GM19467 (cell line): ENCODE results near the gene ZNF638.
"Not testable (repeated sequence)": the region's sequence is repeated elsewhere in the genome, so short reads cannot be mapped to it uniquely, and the experiment has no call there.

Experiments
- ATAC-seq: cut with Tn5 transposase; IDR thresholded peaks from one replicate; pipeline ENCODE4 v1.9.1; 2021; ENCODE audit warnings: mild to moderate bottlenecking, moderate library complexity; ENCODE audit not compliant: unreplicated experiment

ZNF638 gene

DNA sequence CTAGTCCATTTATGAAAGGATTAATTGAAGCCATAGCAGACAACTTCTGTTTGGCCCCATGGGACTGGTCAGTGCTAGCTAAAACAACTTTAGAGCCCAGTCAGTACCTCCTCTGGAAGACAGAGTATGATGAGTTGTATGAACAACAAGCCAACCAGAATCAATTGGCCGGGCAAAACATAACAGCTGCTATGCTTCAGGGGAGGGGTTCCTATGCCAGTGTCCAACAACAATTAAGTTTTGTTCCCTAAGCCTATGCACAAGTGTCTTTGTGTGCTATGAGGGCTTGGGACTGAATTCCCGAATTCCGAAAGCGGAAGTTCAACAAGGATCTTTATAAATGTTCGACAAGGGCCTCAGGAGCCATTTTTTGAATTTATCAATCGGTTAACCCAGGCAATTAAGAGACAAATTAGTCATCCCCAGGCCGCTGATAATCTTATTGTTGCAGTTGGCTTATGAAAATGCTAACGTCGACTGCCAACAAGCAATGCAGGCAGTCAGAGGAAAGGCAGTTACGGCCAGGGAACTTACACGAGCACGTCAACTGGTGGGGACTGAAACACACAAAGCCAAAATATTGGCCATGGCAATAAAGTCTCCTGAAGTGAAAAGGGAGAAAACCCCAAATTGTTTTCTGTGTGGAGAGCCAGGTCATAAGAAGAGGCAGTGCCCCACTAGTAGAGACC lies 57.9 kb downstream of the ZNF638 start:
- ATAC-seq, result no peak

DNA sequence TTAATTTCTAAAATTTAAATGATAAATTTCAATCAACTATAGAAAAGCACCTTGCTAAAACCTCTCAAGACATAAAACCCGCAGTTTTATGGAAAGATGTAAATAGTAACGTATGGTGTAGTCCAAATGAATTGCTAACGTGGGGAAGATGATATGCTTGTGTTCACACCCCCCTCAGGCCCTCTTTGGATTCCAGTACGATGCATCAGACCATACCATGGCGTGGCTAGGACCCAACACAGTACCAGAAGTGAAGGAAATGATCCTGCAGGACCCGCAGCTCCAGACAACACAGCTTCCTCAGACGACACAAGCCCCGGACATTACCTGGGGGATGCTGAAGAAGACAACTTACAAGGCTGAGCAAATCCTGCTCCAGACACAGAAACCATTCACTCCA lies 61.6 kb downstream of the ZNF638 start:
- no peak for ATAC-seq

DNA sequence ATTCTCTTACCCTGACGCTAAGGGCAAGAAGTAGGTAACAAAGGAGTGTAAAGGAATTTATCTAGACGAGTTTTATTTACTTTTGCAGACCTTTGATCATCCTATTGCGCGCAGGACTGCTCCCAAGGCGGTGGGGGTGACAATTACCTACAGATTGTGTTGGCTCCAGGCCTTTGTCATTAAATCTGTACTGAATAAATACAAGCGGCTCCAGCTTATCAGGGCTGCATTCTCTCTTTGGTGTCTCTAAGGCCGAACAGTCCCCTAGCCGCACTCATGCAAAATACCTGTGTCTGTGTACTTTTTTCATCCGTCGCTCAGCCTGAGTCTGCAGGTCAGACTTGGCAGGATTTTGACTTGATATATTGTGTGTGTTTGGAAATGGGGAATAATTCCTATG lies 63.9 kb downstream of the ZNF638 start:
- ATAC-seq, result no peak

DNA sequence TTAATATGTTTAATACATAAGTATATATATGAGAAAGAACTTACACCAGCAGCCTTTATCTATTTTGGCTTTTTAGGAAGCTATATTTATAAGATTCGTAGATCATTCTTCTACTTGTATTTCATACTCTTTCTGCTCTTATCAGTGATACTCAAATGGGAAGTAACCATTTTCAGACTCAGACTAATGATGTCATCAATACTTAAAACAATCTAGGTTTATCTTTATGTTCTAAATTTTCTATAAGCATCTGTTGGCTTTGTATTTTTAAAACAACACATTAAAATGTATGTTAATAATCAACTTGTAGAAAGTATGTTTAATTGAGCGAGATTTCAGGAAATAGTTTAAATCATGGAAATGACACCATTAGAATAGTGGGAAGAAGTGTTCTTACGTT lies 70.8 kb downstream of the ZNF638 start:
- ATAC-seq, result no peak

DNA sequence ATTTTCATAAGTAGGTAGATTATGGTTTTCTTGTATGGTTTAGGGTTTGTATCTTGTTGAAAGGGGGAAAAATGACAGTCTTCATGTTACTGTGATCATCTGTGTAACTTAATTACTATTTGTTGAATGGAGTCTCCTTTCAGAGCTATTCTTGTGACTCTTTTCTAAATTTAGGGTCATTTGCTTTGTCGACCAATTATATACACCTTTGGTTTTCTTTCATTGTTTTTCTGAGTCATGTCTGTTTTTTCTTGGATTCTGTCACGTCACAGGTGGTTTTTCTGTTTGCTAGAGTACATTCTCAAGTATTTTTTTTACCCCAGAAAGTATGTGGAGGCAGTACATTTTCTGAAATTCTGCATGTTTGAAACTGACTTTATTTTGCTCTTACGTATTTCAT lies 78.0 kb downstream of the ZNF638 start:
- ATAC-seq, result no peak

DNA sequence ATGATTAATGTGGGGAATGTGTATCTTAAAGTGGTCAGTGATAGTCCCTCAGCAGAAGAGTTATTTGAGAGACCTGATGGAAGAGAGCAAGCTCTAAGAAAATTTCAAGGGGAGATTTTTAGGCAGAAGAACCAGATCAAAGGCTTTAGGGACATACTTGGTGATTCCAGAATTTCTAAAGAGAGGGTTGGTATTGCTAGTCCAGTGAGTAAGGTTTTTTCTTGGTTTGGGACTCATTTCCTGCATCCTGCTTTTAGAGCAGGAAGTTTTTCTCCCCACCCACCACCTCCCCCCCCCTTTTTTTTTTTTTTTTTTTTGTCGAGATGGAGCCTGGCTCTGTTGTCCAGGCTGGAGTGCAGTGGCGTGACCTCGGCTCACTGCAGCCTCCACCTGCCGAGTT lies 79.1 kb downstream of the ZNF638 start:
- no peak for ATAC-seq

DNA sequence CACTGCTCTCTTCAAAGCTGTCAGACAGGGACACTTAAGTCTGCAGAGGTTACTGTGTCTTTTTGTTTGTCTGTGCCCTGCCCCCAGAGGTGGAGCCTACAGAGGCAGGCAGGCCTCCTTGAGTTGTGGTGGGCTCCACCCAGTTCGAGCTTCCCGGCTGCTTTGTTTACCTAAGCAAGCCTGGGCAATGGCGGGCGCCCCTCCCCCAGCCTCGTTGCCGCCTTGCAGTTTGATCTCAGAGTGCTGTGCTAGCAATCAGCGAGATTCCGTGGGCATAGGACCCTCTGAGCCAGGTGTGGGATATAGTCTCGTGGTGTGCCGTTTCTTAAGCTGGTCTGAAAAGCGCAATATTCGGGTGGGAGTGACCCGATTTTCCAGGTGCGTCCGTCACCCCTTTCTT lies 85.3 kb downstream of the ZNF638 start:
- ATAC-seq, result not testable (repeated sequence)

DNA sequence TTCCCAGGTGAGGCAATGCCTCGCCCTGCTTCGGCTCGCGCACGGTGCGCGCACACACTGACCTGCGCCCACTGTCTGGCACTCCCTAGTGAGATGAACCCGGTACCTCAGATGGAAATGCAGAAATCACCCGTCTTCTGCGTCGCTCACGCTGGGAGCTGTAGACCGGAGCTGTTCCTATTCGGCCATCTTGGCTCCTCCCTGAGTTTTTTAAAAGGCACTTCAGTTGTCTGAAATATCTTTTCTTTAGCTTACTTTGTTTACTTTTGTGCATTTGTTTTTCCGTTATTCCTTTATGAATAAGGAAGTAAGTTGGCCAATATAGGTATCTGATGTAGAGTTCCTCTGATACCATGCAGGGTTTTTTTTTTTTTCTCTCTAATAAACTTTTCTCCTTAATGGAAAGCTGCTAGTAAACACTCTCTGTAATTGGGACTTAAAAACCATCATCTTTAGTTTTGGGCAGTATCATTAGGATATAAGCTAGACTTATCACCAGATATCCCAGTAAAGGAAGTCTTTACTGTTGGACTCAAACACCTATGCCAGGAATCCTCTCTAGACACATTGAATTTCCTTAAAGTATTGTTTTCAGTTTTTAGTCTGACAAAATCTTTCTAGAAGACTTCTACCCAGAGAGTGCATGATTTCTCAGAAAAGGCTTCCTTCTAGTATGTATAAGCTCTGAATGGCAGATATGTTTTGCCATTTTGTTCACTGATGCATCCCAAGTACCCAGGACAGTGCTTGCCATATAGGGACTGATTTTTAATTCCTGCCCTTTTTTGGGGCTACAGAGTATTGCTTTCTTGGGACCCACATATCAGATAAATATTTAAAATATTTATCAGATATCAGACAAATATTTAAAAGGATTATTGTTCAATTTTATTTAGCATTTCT lies 86.0 kb downstream of the ZNF638 start:
- ATAC-seq, result no peak

DNA sequence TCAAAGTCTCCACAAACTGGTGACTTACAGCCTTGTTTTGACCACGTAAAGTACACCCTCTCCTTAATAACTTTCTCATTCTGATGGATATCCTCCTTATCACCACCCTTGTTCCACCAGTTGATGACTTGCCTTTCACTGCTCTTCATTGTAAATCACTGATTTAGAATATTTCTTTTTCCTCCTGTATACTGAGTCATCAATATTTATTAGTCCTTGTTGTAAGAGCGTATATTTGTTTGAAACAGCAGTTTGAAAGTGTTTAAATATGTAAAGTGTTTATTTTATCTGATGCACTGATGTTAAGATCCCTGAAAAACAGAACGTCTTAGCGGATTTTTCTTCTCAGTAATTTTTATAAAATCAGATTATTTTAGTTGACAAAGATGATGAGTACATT lies 87.6 kb downstream of the ZNF638 start:
- ATAC-seq, result no peak

DNA sequence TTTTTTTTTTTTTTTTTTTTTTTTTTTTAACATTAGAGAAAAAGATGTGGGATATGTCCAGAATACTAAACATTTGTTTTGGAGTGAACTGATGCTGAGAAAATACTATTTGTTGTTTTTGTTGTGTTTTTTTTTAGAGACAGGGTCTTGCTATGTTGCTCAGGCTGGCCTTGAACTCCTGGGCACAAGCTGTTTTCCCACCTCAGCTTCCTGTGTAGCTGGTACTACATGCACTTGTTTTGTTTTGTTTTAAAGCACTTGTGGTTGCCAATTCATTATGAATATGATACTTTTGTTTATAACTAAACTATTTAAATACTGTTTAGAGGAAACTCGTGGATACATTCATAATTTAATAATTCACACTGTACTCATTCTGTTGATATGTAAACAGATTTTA lies 88.4 kb downstream of the ZNF638 start:
- ATAC-seq, result no peak

DNA sequence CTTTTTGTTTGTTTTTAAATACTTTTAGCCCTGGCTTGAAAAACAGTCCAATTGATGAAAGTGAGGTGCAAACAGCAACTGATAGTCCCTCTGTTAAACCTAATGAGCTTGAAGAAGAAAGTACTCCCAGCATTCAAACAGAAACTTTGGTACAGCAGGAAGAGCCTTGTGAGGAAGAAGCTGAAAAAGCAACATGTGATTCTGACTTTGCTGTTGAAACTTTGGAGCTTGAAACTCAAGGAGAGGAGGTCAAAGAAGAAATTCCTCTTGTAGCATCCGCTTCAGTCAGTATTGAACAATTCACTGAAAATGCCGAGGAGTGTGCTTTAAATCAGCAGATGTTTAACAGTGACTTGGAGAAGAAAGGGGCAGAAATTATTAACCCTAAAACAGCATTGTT lies 91.2 kb downstream of the ZNF638 start:
- no peak for ATAC-seq

DNA sequence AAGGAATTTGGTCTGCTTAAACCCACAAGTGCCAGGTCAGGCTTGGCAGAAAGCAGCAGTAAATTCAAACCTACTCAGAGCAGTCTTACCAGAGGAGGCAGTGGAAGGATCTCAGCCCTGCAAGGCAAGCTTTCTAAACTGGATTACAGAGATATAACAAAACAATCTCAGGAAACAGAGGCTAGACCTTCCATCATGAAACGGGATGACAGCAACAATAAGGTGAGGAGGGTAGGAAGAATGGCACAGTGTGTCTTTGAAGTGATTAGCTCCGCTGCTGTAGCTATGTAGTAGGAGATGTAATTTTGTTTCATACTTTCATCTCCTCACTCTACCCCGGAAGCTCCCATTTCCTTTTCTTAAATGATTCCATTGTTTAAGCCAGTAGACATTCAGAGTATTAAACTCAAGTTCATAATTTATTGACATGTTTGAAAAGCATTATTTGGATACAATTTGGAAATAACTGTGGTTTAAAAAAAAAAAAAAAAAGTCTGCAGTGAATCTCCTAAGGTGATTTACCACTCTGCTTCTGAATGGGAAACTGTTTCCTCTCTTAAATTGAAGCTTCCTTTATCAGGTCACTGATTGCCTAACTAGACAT lies 92.3 kb downstream of the ZNF638 start:
- ATAC-seq, result no peak

DNA sequence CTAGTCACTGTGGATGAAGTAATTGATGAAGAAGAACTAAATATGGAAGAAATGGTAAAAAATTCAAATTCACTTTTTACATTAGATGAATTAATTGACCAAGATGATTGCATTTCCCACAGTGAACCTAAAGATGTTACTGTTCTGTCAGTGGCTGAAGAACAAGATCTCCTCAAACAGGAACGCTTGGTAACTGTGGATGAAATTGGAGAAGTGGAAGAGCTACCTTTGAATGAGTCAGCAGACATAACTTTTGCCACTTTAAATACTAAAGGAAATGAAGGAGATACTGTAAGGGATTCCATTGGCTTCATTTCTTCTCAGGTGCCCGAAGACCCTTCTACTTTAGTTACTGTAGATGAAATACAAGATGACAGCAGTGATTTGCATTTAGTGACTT lies 95.1 kb downstream of the ZNF638 start:
- ATAC-seq, result no peak

DNA sequence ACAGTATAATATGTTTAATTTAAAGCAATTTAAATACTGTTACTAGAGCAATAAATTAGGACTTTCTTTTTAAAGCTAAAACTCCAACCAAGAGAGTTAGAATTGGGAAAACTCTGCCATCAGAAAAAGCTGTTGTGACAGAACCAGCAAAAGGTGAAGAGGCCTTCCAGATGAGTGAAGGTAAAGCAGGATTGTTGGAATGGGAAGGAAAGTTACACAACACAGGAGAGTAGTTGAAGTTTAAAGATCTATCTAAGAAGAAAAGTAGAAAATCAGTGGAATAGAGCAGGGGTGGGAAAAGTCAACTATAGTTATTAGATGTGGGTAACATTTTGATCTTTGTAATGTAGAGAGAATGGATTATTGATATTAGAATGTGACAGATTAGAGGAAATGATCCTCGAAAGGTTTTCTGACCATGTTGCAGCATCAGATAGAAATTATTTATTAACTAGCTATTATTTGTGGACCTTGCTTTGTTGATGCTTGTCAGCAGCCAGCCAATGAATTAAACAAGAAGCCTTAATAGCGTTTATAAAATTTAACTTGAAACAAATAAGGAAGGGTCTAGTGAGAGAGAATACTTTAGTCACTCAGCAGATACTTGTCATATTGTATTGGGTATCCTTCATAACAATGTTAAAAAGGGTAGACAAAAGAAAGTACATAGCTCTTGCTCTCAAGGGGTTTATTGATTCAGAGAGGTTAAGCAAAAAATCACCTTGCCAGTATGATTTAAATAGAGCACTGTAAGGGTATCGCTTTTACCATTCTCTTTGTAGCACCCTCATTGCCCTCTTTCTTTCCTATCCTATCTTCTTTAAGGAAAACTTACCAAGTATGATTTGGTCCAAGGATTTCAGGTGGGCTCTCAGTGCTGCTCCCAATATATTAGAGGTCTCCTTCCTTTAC lies 97.1 kb downstream of the ZNF638 start:
- ATAC-seq, result no peak

DNA sequence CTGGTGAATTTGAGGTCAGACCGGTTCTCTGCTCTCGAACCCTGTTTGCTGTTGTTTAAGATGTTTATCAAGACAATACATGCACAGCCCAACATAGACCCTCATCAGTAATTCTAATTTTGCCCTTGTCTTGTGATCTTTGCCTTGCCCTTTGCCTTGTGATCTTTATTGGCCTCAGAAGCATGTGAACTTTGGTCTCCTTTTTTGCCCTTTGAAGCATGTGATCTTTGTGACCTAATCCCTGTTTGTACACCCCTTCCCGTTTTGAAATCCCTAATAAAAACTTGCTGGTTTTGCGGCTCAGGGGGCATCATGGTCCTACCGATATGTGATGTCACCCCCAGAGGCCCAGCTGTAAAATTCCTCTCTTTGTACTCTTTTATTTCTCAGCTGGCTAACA lies 113.6 kb downstream of the ZNF638 start:
- not testable (repeated sequence) for ATAC-seq

DNA sequence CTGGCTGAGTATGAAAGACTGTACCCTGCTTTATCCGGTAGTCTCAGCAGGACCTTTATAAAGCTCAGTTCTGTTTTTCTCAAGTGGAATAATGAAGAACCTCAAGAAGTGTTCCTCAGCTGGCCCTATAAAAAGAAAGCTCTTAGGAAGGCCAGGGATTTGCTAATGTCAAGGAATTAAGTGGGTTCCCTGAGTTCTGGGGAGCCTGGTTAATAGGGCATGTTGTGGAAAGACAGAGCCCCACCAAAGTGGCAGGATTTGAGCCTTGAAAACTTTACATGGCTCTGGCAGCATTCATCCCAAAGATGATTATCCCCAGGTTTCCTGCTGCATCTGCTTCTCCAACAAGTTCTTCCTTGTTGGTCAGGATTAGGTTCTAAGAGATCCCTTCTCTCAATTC lies 114.9 kb downstream of the ZNF638 start:
- ATAC-seq, result no peak

DNA sequence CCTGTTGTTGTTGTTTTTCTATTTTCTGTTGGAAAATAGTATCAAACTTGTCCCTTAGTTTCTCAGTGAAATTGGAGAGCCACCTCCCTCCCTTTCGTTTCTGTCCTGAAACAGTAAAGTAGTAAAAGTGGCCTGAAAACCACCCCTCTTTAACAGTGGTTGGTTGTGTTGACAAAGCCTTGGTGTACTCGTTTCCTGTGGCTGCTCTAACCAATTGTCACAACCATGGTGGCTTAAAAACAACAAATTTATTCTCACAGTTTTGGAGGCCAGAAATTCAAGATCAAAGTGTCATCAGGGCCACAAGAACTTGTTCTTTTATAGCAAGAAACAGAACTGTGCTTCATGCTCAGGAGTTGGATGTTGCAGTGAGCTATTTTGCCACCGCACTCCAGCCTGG lies 117.8 kb downstream of the ZNF638 start:
- no peak for ATAC-seq

DNA sequence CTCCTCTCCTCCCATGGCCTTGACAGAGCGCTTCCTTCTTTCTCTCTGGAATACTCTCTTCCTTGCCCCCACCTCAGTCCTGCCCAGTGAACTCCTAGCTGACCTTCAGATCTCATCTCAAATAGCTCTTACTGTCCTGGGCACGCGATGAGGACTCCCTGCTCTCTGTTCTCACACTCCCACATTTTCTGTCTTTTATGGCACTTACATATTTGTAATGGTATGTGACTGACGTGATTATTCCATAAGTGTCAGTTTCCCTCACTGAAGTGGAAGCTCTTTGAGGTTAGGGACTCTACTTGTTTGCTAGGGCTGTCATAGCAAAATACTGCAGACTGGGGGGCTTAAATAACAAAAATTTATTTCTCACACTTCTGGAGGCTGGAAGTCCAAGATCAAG lies 120.1 kb downstream of the ZNF638 start:
- no peak for ATAC-seq

DNA sequence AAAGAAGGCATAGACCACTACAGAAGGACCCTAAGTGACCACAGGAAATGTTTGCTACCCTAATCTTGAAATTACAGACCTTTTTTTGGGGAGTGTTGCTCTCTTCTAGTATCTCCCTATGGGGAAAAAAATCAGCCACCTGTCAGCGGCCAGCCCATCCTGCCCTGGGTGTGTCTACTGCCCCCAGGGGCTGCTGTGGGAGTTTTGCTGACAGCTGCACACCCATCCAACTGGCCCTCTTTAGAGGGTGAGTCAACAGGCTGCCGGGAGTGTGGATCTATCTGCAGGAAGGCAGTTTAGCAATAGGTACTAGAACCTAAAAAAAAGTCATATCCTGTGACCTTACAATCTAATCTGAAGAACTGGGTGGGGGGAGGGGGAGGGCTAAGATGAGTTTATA lies 121.0 kb downstream of the ZNF638 start:
- ATAC-seq, result no peak

DNA sequence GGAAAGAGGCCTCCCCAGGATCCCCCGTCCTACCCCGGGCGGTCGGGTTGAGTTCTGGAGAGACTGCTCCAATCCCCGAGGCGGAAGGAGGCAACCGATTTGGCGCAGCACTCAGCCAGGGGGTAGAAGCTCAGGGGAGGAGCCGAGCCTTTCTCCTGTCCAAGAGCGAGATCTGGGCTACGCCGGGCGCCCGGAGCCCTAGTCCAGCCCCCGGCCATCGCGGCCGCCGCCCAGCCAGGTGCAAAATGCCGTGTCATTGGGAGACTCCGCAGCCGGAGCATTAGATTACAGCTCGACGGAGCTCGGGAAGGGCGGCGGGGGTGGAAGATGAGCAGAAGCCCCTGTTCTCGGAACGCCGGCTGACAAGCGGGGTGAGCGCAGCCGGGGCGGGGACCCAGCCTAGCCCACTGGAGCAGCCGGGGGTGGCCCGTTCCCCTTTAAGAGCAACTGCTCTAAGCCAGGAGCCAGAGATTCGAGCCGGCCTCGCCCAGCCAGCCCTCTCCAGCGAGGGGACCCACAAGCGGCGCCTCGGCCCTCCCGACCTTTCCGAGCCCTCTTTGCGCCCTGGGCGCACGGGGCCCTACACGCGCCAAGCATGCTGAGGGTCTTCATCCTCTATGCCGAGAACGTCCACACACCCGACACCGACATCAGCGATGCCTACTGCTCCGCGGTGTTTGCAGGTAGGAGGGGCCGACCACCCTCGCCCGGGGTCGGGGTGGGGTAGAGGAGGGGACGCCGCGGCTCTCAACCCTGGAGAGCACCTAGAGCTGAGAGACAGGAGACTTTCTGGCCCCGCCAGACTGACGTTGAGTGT lies 122.0 kb downstream of the ZNF638 start, which contains the start of gene DYSF:
Gene DYSF (plus strand): TSS at position 158 of the 817 bp plus-strand sequence.
- no peak for ATAC-seq
